HCT116 (cell line): ENCODE results near the gene RFX2. TPM values are rescaled to one million over a fixed set of nuclear protein-coding genes. Genes with fewer than 3 reads are reported as not detected.

Experiments used
- ATAC-seq: fragments of 200-7000 bp; cut with Tn5 transposase; 2 replicates; pipeline ENCODE4 v1.9.1; 2020; ENCODE audit warnings: mild to moderate bottlenecking, moderate library complexity
- BruUV-seq: library from RNA; stranded (reverse); fragments of 400-500 nt; replicated peaks from 2 replicates; lab custom pipeline; 2021; lab: Mats Ljungman, UMichigan
- CTCF ChIA-PET: fragments of 300-600 bp; sonication (Branson Sonifier 250); formaldehyde crosslinking; loops from one replicate; lab custom pipeline; 2021; ENCODE audit warnings: antibody characterized with exemption; lab: Charles Lee
- POLR2A ChIA-PET: fragments of 300-600, 350-600 bp; sonication (Branson Sonifier 250); formaldehyde crosslinking; loops from one replicate; lab custom pipeline; 2021; ENCODE audit warnings: antibody characterized with exemption; lab: Charles Lee
- RAD21 ChIA-PET, 2 experiments: fragments of 300-600 bp; sonication (Branson Sonifier 250); formaldehyde crosslinking; loops; one replicate each; lab custom pipeline; 2023; ENCODE audit warnings: low total read pairs in 2 of 2; ENCODE audit not compliant: uncharacterized antibody in 2 of 2, unreplicated experiment in 2 of 2, low non-redundant PET in 1 of 2; lab: Charles Lee
- DNase-seq: peaks from one replicate; pipeline ENCODE4 v3.0.0-alpha.2; 2010; ENCODE audit warnings: low read depth, low spot score
- H2AFZ ChIP-seq: fragments of 200-600 bp; shearing (Covaris generic), sonication (generic); 2 replicates; pipeline ENCODE4 v1.6.1; 2017; ENCODE audit warnings: low read depth, mixed run types, mixed read lengths, antibody characterized with exemption, low read length; ENCODE audit not compliant: poor library complexity, severe bottlenecking
- H3K27ac ChIP-seq: 2 replicates; pipeline ENCODE4 v1.5.1; 2012; ENCODE audit warnings: low read depth, low read length
- H3K27me3 ChIP-seq: fragments of 200-600 bp; sonication (generic); 2 replicates; pipeline ENCODE4 v1.6.1; 2016; ENCODE audit warnings: mixed run types, low read length, mixed read lengths; ENCODE audit not compliant: insufficient read depth
- H3K36me3 ChIP-seq, 2 experiments: fragments of 200-500 bp in 1 of 2; fragments of 200-600 bp in 1 of 2; sonication (Bioruptor generic) in 1 of 2; sonication (generic) in 1 of 2; 2 replicates each; pipeline versions ENCODE4 v1.5.1 to v1.6.1; 2014 to 2016; ENCODE audit warnings: low read length in 2 of 2, inconsistent platforms in 1 of 2, mixed read lengths in 1 of 2, mixed run types in 1 of 2; ENCODE audit not compliant: insufficient read depth in 2 of 2, control insufficient read depth in 1 of 2
- H3K4me1 ChIP-seq, 2 experiments: fragments of 200-600 bp in 1 of 2; sonication (generic) in 1 of 2; 2 replicates each; pipeline versions ENCODE4 v1.5.1 to v1.6.1; 2012 to 2017; ENCODE audit warnings: low read length in 2 of 2, inconsistent platforms in 1 of 2, mild to moderate bottlenecking in 1 of 2, mixed read lengths in 1 of 2, mixed run types in 1 of 2, moderate library complexity in 1 of 2; ENCODE audit not compliant: insufficient read depth in 2 of 2, control insufficient read depth in 1 of 2
- H3K4me2 ChIP-seq: fragments of 200-600 bp; sonication (generic); 2 replicates; pipeline ENCODE4 v1.6.1; 2017; ENCODE audit warnings: mixed run types, low read length, mixed read lengths
- H3K4me3 ChIP-seq, 2 experiments: fragments of 200-600 bp in 1 of 2; sonication (generic) in 1 of 2; replicated peaks in 1 of 2; 2 replicates each; pipeline ENCODE4 v1.5.1; 2011 to 2016; ENCODE audit warnings: low read length in 2 of 2, control low read depth in 1 of 2, low read depth in 1 of 2, mild to moderate bottlenecking in 1 of 2, mixed read lengths in 1 of 2, mixed run types in 1 of 2
- H3K79me2 ChIP-seq: fragments of 200-600 bp; sonication (generic); 2 replicates; pipeline ENCODE4 v1.6.1; 2017; ENCODE audit warnings: mild to moderate bottlenecking, mixed run types, low read length, moderate library complexity, mixed read lengths; ENCODE audit not compliant: insufficient read depth
- H3K9ac ChIP-seq: fragments of 200-600 bp; sonication (generic); 2 replicates; pipeline ENCODE4 v1.6.1; 2016; ENCODE audit warnings: low read length, mixed read lengths
- H3K9me2 ChIP-seq: fragments of 200-600 bp; sonication (generic), shearing (Covaris generic); 2 replicates; pipeline ENCODE4 v1.6.1; 2017; ENCODE audit warnings: mixed run types, mild to moderate bottlenecking, moderate library complexity; ENCODE audit not compliant: insufficient read depth
- H3K9me3 ChIP-seq, 2 experiments: fragments of 200-500 bp in 1 of 2; fragments of 200-600 bp in 1 of 2; sonication (Bioruptor generic) in 1 of 2; sonication (generic) in 1 of 2; 2 replicates each; pipeline ENCODE4 v1.6.1; 2014 to 2017; ENCODE audit warnings: low read length in 2 of 2, mixed read lengths in 2 of 2, inconsistent platforms in 1 of 2, low read depth in 1 of 2, mild to moderate bottlenecking in 1 of 2, mixed run types in 1 of 2, moderate library complexity in 1 of 2; ENCODE audit not compliant: control insufficient read depth in 1 of 2, insufficient read depth in 1 of 2
- H4K20me1 ChIP-seq: fragments of 200-600 bp; sonication (generic), shearing (Covaris generic); 2 replicates; pipeline ENCODE4 v1.6.1; 2017; ENCODE audit warnings: mixed run types, mild to moderate bottlenecking, moderate library complexity; ENCODE audit not compliant: insufficient read depth
- CBX3 ChIP-seq: IDR thresholded peaks from 2 replicates; pipeline ENCODE4 v1.6.1; 2012; ENCODE audit warnings: low read depth
- CEBPB ChIP-seq: IDR thresholded peaks from 2 replicates; pipeline ENCODE4 v1.6.1; 2012; ENCODE audit warnings: low read depth
- EGR1 ChIP-seq: IDR thresholded peaks from 2 replicates; pipeline ENCODE4 v1.6.1; 2012; ENCODE audit warnings: low read depth
- ELF1 ChIP-seq: IDR thresholded peaks from 2 replicates; pipeline ENCODE4 v1.6.1; 2012; ENCODE audit warnings: low read depth, borderline replicate concordance
- EZH2phosphoT487 ChIP-seq: fragments of 200-600 bp; IDR thresholded peaks from 2 replicates; pipeline ENCODE4 v1.6.1; 2018; ENCODE audit warnings: antibody characterized with exemption, borderline replicate concordance
- FOSL1 ChIP-seq: IDR thresholded peaks from 2 replicates; pipeline ENCODE4 v1.6.1; 2012; ENCODE audit warnings: low read depth
- JUND ChIP-seq: IDR thresholded peaks from 2 replicates; pipeline ENCODE4 v1.6.1; 2012
- SIN3A ChIP-seq: IDR thresholded peaks from 2 replicates; pipeline ENCODE4 v1.6.1; 2012; ENCODE audit warnings: low read depth
- SP1 ChIP-seq: IDR thresholded peaks from 2 replicates; pipeline ENCODE4 v1.6.1; 2012; ENCODE audit warnings: low read depth
- SRF ChIP-seq: IDR thresholded peaks from 2 replicates; pipeline ENCODE4 v1.6.1; 2012; ENCODE audit warnings: low read depth
- TCF7L2 ChIP-seq: IDR thresholded peaks from 2 replicates; pipeline ENCODE4 v1.7.0; 2011; ENCODE audit warnings: borderline replicate concordance, inconsistent platforms; ENCODE audit not compliant: insufficient read depth, insufficient read length; ENCODE audit errors: extremely low read depth
- YY1 ChIP-seq: IDR thresholded peaks from 2 replicates; pipeline ENCODE4 v1.6.1; 2011; ENCODE audit warnings: low read length, low read depth, moderate library complexity, mild to moderate bottlenecking; ENCODE audit not compliant: insufficient replicate concordance; ENCODE audit errors: extremely low read depth
- ZFX ChIP-seq: fragments of 450-650 bp; IDR thresholded peaks from 2 replicates; pipeline ENCODE4 v1.6.1; 2017
- intact Hi-C: fragments of 100-400 bp; cut with micrococcal nuclease; formaldehyde crosslinking; loops from 2 replicates; pipeline ENCODE4 v1.10.0; 2022
- total RNA-seq: library from RNA; stranded (reverse); gene quantifications from one replicate; pipeline ENCODE4 v1.2.1, GENCODE V29; 2021; ENCODE audit not compliant: unreplicated experiment
- TF ChIP-seq, protein P1 (sequence below): IDR thresholded peaks from 2 replicates; pipeline ENCODE4 v1.6.1; 2012
- TF ChIP-seq, protein P2 (sequence below), 3 experiments: fragments of 200-600 bp in 1 of 3; sonication (generic) in 1 of 3; IDR thresholded peaks in 2 of 3; conservative IDR thresholded peaks in 1 of 3; 2 replicates each; pipeline ENCODE4 v1.5.1; 2012 to 2017; ENCODE audit warnings: low read depth in 2 of 3, low read length in 2 of 3, antibody characterized with exemption in 1 of 3, borderline replicate concordance in 1 of 3, control low read depth in 1 of 3, mild to moderate bottlenecking in 1 of 3, mixed read lengths in 1 of 3, mixed run types in 1 of 3, moderate library complexity in 1 of 3; ENCODE audit not compliant: insufficient read depth in 1 of 3
- TF ChIP-seq, protein P3 (sequence below): IDR thresholded peaks from 2 replicates; pipeline ENCODE4 v1.6.1; 2011; ENCODE audit warnings: mild to moderate bottlenecking, low read length, moderate library complexity; ENCODE audit not compliant: insufficient replicate concordance; ENCODE audit errors: extremely low read depth
- TF ChIP-seq, protein P4 (sequence below): IDR thresholded peaks from 2 replicates; pipeline ENCODE4 v1.6.1; 2012; ENCODE audit warnings: low read depth

The RFX2 gene
- total RNA-seq, 1 experiment from 2014 or later, result 13.7 TPM

DNA sequence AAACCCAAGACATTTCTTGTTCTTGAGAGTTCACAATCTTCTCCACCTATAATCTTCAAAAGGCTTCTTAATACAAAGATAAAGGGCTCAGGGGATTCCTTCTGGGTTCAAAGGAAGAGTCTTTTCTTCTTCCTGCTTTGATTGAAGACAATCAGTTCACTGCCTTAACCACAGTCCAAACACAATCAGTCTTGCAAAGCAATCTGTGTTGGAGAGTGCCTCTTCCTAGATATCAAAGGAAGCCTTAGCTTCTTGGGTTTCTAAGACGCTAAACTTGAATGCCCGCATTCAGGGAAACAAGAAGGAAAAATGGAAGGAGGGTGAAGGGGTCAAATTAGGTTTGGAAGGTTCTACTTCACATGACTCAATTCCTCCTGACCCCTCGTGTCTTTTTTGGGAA lies 159.6 kb downstream of the RFX2 start:
- TF ChIP-seq FOSL1 (no peak), ELF1 (no peak), EZH2phosphoT487 (no peak), JUND (no peak), TCF7L2 (no peak), SP1 (no peak), YY1 (no peak), SRF (no peak), CBX3 (no peak), EGR1 (no peak), SIN3A (no peak), CEBPB (no peak), ZFX (no peak)
- TF ChIP-seq, protein P1, sequence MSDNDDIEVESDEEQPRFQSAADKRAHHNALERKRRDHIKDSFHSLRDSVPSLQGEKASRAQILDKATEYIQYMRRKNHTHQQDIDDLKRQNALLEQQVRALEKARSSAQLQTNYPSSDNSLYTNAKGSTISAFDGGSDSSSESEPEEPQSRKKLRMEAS, result no peak
- TF ChIP-seq, protein P2, sequence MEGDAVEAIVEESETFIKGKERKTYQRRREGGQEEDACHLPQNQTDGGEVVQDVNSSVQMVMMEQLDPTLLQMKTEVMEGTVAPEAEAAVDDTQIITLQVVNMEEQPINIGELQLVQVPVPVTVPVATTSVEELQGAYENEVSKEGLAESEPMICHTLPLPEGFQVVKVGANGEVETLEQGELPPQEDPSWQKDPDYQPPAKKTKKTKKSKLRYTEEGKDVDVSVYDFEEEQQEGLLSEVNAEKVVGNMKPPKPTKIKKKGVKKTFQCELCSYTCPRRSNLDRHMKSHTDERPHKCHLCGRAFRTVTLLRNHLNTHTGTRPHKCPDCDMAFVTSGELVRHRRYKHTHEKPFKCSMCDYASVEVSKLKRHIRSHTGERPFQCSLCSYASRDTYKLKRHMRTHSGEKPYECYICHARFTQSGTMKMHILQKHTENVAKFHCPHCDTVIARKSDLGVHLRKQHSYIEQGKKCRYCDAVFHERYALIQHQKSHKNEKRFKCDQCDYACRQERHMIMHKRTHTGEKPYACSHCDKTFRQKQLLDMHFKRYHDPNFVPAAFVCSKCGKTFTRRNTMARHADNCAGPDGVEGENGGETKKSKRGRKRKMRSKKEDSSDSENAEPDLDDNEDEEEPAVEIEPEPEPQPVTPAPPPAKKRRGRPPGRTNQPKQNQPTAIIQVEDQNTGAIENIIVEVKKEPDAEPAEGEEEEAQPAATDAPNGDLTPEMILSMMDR (IDR thresholded peaks at IDR 0.05 in 2 of 3, conservative IDR thresholded peaks at IDR 0.05 in 1 of 3; ENCODE audit: borderline replicate concordance in 1 of 3, insufficient read depth in 1 of 3, low read depth in 2 of 3, low read length in 2 of 3), result no peak
- TF ChIP-seq, protein P3, sequence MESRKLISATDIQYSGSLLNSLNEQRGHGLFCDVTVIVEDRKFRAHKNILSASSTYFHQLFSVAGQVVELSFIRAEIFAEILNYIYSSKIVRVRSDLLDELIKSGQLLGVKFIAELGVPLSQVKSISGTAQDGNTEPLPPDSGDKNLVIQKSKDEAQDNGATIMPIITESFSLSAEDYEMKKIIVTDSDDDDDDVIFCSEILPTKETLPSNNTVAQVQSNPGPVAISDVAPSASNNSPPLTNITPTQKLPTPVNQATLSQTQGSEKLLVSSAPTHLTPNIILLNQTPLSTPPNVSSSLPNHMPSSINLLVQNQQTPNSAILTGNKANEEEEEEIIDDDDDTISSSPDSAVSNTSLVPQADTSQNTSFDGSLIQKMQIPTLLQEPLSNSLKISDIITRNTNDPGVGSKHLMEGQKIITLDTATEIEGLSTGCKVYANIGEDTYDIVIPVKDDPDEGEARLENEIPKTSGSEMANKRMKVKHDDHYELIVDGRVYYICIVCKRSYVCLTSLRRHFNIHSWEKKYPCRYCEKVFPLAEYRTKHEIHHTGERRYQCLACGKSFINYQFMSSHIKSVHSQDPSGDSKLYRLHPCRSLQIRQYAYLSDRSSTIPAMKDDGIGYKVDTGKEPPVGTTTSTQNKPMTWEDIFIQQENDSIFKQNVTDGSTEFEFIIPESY, result no peak
- TF ChIP-seq, protein P4, sequence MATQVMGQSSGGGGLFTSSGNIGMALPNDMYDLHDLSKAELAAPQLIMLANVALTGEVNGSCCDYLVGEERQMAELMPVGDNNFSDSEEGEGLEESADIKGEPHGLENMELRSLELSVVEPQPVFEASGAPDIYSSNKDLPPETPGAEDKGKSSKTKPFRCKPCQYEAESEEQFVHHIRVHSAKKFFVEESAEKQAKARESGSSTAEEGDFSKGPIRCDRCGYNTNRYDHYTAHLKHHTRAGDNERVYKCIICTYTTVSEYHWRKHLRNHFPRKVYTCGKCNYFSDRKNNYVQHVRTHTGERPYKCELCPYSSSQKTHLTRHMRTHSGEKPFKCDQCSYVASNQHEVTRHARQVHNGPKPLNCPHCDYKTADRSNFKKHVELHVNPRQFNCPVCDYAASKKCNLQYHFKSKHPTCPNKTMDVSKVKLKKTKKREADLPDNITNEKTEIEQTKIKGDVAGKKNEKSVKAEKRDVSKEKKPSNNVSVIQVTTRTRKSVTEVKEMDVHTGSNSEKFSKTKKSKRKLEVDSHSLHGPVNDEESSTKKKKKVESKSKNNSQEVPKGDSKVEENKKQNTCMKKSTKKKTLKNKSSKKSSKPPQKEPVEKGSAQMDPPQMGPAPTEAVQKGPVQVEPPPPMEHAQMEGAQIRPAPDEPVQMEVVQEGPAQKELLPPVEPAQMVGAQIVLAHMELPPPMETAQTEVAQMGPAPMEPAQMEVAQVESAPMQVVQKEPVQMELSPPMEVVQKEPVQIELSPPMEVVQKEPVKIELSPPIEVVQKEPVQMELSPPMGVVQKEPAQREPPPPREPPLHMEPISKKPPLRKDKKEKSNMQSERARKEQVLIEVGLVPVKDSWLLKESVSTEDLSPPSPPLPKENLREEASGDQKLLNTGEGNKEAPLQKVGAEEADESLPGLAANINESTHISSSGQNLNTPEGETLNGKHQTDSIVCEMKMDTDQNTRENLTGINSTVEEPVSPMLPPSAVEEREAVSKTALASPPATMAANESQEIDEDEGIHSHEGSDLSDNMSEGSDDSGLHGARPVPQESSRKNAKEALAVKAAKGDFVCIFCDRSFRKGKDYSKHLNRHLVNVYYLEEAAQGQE, result no peak
- H3K9me2 ChIP-seq, result no peaks in the 10 kb centered on the region
- no peaks in the 10 kb centered on the region for H3K9me3 ChIP-seq
- peaks cover 96% of the 10 kb centered on the region for H3K79me2 ChIP-seq
- BruUV-seq, result no TSS peak
- 0 out of 4 replicates have a peak, but pooled peaks cover 0 to 2% of the 10 kb centered on the region in 2 experiments for H3K4me1 ChIP-seq
- no peak for ATAC-seq
- no peak overlapping the region for H3K9ac ChIP-seq
- ChIA-PET RAD21 (no interaction called here), POLR2A (no interaction called here), CTCF (no interaction called here)
- intact Hi-C loops, result no loop called here
- peaks cover 7% of the 10 kb centered on the region; the same call in 1 of the 2 replicates for H4K20me1 ChIP-seq
- no peak overlapping the region for H3K27ac ChIP-seq
- no peak overlapping the region for H2AFZ ChIP-seq
- peaks cover 0 to 17% of the 10 kb centered on the region in 2 experiments; a peak in 1 of 4 replicates for H3K36me3 ChIP-seq
- H3K4me3 ChIP-seq, result no peak overlapping the region
- H3K4me2 ChIP-seq, result no peak overlapping the region
- DNase-seq, result no peak
- H3K27me3 ChIP-seq, result no peaks in the 10 kb centered on the region
